Measurements from ENCODE around the gene GATA5.

DNA sequence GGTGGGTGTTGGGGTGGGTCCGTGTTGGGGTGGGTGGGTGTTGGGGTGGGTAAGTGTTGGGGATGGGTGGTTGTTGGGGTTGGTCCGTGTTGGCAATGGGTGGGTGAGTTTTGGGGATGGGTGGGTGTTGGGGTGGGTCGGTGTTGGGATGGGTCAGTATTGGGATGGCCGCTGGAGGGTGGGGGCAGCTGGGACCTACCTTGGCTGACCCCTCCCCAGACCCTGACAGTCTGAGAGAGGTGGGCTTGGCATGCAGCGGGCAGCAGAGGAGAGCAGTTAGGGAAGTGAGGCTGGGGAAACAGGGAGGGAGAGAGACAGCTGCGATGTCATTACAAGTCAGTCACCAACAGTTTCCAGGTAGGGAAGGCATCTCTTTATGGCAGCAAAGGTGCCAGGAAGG is 23.1 kb upstream of the GATA5 start:
- TF ChIP-seq, protein P1, sequence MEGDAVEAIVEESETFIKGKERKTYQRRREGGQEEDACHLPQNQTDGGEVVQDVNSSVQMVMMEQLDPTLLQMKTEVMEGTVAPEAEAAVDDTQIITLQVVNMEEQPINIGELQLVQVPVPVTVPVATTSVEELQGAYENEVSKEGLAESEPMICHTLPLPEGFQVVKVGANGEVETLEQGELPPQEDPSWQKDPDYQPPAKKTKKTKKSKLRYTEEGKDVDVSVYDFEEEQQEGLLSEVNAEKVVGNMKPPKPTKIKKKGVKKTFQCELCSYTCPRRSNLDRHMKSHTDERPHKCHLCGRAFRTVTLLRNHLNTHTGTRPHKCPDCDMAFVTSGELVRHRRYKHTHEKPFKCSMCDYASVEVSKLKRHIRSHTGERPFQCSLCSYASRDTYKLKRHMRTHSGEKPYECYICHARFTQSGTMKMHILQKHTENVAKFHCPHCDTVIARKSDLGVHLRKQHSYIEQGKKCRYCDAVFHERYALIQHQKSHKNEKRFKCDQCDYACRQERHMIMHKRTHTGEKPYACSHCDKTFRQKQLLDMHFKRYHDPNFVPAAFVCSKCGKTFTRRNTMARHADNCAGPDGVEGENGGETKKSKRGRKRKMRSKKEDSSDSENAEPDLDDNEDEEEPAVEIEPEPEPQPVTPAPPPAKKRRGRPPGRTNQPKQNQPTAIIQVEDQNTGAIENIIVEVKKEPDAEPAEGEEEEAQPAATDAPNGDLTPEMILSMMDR (IDR thresholded peaks at IDR 0.05) = no peak
- no peak for TF ChIP-seq POLR2A (IDR thresholded peaks at IDR 0.05)
